Esophagus muscularis mucosa (tissue), 3 donors: ENCODE results near the gene ZNF821.

Experiments used
- POLR2A ChIP-seq: fragments of 450-650 bp; IDR thresholded peaks from one replicate; pipeline ENCODE4 v1.6.1; 2017; ENCODE audit warnings: antibody characterized with exemption, moderate library complexity, mild to moderate bottlenecking, low read depth
- TF ChIP-seq, protein P1 (sequence below), 3 experiments: fragments of 200-600 bp in 2 of 3; fragments of 450-650 bp in 1 of 3; sonication (generic) in 2 of 3; IDR thresholded peaks; one replicate each; pipeline ENCODE4 v1.5.1; 2017 to 2019; ENCODE audit warnings: antibody characterized with exemption in 3 of 3, mild to moderate bottlenecking in 2 of 3, moderate library complexity in 1 of 3

DNA sequence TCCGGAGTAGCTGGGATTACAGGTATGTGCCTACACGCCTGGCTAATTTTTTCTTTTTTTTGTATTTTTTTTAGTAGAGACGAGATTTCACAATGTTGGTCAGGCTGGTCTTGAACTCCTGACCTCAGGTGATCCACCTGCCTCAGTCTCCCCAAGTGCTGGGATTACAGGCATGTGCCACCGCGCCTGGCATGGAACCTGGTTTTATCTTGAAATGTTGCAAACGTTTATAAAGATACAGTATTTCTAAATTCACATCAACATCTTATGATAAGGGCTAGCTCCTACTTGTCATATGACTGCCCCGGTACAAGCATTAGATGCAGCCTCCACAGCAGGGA lies 9.9 kb upstream of the ZNF821 start:
- TF ChIP-seq, protein P1, sequence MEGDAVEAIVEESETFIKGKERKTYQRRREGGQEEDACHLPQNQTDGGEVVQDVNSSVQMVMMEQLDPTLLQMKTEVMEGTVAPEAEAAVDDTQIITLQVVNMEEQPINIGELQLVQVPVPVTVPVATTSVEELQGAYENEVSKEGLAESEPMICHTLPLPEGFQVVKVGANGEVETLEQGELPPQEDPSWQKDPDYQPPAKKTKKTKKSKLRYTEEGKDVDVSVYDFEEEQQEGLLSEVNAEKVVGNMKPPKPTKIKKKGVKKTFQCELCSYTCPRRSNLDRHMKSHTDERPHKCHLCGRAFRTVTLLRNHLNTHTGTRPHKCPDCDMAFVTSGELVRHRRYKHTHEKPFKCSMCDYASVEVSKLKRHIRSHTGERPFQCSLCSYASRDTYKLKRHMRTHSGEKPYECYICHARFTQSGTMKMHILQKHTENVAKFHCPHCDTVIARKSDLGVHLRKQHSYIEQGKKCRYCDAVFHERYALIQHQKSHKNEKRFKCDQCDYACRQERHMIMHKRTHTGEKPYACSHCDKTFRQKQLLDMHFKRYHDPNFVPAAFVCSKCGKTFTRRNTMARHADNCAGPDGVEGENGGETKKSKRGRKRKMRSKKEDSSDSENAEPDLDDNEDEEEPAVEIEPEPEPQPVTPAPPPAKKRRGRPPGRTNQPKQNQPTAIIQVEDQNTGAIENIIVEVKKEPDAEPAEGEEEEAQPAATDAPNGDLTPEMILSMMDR (IDR thresholded peaks at IDR 0.05) = no peak
- TF ChIP-seq POLR2A = no peak
